Lower leg skin (tissue), 3 donors: ENCODE data around the gene BPHL.

Experiments
- CTCF ChIP-seq, 3 donors: fragments of 450-650 bp; IDR thresholded peaks; one replicate each; pipeline ENCODE4 v1.5.1; 2016; ENCODE audit warnings: antibody characterized with exemption in 3 of 3, mild to moderate bottlenecking in 3 of 3, moderate library complexity in 2 of 3
- POLR2A ChIP-seq, 2 donors: fragments of 450-650 bp; IDR thresholded peaks; one replicate each; pipeline ENCODE4 v1.6.1; 2016 to 2017; ENCODE audit warnings: antibody characterized with exemption in 2 of 2, mild to moderate bottlenecking in 1 of 2, moderate library complexity in 1 of 2

GRCh38 chr6:3193102-3193849, 74.8 kb downstream of the BPHL start:
- TF ChIP-seq POLR2A (IDR thresholded peaks at IDR 0.05), result no peak
- TF ChIP-seq CTCF (IDR thresholded peaks at IDR 0.05), result no peak
